Fibroblast of skin of back (primary cell): ENCODE measurements around the gene ABR.
"Not testable (repeated sequence)": the region's sequence is repeated elsewhere in the genome, so short reads cannot be mapped to it uniquely, and the experiment has no call there.

Source experiments
- DNase-seq: peaks from one replicate; pipeline ENCODE4 v3.0.0-alpha.2; 2013

The ABR gene

DNA sequence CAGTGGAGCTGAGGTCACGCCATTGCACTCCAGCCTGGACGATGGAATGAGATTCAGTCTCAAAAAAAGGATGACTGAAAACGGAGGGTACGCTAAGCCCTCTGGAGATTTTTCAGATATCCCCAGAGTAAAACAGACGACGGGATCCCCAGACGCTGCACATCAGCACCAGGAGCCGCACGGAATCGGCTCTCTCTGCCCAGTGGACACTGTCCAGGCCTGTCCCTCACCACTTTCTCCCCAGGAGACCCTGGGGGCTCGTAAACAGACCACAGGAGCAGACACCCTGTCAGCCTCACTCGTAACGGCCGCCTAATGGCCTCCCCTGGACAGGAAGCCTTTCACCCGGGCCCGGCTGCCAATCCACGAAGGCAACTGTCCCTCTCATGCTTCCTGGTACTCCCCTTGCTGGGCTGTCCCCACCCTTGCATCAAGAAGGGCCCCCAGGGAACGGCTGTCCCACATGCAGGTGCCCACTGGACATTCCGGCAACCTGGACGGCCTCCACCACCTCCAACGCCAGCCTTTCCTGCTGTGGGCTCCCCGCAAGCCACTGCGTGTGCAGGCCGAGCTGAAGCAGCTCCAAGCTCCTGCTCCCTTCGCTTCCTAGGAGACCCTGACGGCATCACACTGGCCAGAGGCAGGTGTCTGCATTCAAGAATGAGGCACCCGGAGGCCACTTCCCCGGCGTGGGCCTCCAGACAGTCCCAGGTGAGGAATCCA lies 108.5 kb downstream of the ABR start:
- DNase-seq, result no peak

GRCh38 chr17:1070411-1070810 lies 109.4 kb downstream of the ABR start:
- DNase-seq, result no peak

DNA sequence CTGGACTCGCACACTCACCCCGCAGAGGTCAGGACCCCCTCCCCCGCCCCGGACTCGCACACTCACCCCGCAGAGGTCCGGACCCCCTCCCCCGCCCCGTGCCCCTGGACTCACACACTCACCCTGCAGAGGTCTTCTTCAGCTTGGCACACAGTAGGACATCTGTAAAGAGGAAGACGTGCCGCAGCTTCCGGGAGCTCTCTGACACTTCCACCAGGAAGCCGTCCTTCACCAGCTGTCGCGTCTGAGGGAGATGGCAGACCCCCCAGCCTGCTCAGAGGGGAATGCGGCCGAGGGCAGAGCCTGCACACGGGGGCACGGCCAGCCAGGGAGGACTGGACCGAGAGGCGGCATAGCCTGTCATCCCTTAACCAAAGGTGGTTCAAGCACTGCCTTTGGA lies 109.9 kb downstream of the ABR start:
- DNase-seq, result no peak

- no peak for DNase-seq
Observed at GRCh38 chr17:1068356-1068755, 111.4 kb downstream of the ABR start.

DNA sequence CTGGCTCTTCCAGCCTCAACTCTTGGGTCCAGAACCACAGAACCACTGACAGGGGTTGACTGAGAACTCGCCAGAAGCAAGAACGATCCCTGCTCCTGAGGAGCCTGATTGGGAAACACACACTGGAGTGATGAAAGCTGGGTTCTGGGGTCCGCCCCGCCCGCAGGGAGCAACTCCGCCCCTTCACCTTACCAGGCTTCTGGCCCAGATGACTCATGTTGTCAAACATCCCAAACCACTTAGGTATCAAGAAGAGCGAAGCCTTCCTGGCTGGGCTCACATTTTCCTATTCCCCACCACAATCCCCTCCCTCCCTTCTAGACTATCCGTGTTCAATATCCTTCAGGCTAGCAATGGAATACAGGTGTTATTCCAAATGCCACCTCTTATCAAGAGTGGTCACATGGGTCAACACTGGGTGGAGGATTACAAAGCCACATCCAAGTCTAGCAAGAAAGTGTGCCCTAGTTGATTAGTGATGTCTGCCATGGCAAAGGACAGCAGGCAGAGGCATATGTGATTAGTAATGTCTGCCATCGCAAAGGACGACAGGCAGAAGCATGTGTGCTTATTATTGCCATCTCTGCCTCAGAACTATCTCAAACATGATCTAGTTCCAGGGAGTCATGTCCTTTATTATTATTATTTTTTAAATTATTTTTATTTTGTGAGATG lies 112.4 kb downstream of the ABR start:
- DNase-seq, result no peak

DNA sequence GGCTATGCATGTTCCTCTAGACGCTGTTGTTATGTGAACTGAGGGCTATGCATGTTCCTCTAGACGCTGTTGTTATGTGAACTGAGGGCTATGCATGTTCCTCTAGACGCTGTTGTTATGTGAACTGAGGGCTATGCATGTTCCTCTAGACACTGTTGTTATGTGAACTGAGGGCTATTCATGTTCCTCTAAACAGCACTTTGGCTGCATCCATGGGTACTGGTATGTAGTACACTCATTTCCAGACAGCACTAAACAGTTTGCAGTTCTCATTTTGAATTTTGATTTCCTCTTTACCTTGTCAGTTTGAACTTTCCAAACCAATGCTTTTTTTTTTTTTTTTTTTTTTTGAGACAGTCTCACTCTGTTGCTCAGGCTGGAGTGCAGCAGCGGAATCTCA lies 114.4 kb downstream of the ABR start:
- DNase-seq, result not testable (repeated sequence)

DNA sequence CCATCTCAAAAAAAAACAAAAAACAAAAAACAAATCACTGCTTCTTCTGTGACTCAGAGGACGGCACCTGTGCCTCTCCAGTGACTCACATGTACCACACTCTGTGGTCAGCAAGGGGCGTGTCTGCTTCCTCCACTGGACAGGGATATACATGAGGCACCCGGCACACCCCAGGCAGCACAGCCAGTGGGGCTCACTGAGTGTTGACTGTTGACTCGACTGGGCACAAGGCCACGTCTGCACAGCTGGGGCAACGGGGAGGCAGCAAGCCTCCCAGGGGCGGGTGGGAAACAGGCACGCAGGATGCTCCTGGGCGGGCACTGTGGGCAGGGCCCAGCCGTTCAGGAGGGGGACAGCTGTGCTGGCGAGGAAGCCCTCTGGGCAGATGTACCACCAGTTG lies 118.8 kb downstream of the ABR start:
- peak; percentile 92 for DNase-seq

DNA sequence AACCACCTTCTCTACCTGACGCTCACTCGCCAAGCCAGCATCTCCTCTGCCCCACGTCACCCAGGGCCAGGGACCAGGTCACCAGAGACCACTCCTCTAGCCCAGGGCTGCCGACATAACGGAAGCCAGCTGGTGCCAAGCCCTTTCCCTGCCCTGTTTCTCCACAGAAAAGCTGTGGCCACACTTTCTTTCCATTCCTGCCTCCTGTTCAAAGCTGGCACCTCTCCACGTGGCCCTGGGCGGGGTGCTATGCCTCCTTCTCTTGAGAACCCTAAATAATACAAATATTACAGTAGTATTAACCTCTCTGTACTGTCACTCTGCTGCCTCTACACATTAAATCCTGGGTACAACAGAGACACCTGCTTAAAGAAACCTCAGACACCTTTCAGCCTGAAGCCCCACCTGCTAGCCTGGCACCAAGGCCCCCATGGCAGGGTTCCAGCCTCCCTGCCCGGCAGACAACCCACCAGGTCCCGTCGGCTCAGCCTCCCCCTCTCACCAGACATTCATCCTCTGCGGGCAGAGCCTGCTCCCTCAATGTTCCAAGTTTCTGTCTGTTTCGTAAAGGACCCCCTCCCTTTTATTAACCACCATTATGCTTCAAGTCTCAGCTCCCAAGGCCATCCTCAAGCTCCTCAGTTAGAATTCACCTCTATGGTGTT lies 120.5 kb downstream of the ABR start:
- no peak for DNase-seq

- peak; percentile 47 for DNase-seq
Observed at GRCh38 chr17:1058423-1059130, 121.2 kb downstream of the ABR start.

GRCh38 chr17:1056761-1057160 lies 123.0 kb downstream of the ABR start:
- DNase-seq, result no peak

DNA sequence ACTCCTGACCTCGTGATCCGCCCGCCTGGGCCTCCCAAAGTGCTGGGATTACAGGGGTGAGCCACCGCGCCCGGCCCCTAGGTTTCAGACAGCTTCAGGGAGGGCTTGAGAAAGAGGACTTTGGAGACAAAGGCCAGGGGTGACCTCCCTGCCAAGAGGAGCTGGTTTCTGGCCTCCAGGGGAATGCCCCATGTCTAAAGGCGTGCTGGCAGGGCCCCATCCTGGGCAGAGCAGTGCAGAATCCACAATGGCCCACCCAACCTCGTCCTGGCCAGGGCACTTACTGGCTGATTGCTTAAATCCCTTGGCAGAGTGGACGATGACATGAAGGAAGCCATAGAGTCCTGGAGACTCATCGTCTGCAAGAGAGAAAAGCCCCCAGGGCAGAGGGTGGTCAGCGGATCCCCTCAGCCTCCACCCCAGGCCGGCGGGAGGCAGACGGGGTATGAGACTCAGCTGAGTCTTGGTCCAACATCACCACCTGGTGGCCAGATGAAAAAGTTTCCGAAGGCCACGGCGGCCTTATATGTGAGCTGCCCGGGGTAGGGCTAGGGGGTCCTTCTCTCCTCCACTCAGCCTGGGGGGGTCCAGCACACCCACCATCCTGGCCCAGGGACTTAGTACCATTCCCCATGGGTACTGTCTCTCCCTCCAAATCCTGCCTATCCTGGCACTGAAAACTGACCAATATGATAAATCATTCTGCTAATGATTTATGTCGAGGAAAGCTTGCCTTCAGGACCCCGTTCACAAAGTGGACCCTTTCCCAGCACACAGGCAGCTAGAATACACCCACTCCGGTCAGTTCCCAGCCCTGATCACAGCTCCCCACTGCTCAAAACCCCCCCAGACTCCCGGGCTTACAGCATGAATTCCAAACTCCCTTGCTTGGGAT lies 123.8 kb downstream of the ABR start:
- DNase-seq, result peak; percentile 52

DNA sequence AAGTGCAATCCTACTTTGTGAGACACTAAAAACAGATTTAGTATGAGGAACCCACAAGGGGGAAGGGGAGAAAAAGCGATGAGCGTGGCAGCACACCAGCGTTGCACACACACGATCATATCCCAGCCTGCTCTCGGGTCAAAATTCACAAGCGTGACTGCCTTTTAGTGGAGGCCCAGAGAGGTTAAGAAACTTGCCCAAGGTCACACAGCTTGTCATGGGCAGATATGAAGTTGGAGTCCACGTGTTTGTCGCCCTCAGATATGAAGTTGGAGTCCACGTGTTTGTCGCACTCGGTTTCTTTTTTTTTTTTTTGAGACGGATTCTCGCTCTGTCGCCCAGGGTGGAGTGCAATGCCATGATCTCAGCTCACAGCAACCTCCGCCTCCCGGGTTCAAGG lies 124.5 kb downstream of the ABR start:
- no peak for DNase-seq

GRCh38 chr17:1054656-1055055 lies 125.1 kb downstream of the ABR start:
- no peak for DNase-seq

- DNase-seq, result no peak
Observed at GRCh38 chr17:1053661-1054360, 126.0 kb downstream of the ABR start.

GRCh38 chr17:1050996-1051925 lies 128.5 kb downstream of the ABR start:
- DNase-seq, result no peak

DNA sequence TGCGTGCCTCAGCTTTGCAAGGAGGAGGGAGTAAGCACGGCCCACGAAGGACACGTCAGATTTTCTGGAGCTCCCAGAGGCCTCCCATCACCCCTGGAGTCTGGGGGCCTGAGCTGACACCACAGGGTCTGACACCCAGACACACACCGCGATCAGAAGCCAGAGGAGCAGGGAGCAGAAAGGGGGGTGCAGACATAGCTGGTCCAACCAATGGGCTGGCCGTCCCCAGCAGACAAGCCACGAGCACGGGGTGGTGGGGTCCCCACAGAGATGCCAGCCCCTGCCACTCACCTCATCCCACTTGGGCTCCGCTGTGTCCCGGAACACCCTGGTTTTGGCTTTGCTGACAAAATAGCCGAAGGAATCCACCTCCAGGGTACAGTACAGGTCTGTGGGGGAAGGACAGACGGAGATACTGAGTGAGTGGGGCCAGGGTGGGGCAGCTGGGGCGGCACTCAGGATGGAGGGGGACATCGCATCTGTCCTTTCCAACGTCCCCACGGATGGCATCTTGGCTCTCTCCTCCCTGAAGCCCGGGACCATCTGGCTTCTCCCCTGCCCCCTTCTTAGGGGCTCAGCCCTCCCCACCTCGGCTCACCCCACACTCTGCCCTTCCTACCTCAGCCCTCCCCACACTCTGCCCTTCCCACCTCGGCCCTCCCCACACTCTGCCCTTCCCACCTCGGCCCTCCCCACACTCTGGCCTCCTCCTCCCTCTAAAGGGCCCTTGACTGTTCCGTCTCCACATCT lies 129.4 kb downstream of the ABR start:
- DNase-seq, result no peak

DNA sequence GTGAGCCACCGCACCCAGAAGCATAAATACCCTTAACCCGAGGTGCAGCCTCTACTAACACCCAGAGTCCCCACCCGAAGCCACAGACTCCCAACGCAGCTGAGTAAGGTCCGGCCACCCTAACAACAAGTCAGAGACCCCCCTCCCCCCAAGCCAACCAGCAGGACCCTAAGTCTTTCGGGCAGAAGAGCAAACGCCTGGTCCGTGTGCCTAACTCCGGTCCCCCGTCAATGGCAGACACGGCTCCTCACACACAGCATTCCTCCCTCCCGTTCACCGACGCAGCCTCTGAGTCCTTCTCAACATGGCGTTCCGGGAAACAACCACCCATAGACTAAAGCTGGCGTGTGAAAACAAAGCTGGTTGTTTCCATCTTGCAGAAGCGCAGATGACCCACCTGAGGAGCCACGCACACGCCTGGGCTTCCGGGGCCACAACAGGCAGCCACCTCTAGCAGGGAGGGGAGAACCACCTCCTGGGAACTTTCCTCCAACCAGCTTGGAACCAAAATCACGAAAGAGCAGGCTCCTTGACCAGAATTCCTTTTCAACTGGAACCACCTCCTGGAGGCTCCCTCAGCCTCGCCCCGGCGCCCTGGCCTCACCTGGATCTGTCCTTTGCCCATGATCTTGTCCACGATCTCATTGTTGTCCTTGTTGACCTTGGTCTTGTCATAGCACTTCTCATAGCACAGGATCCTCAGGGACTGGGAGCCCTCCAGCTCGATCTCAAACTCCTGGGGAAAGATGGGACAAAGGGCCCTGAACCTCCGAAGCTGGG lies 130.1 kb downstream of the ABR start:
- DNase-seq, result no peak

- not testable (repeated sequence) for DNase-seq
Observed at GRCh38 chr17:1048516-1049115, 131.2 kb downstream of the ABR start.
